Kidney epithelial cell (primary cell): ENCODE measurements around the gene PKNOX2. TPM values are rescaled to one million over a fixed set of nuclear protein-coding genes. Genes with fewer than 3 reads are reported as not detected.

Source experiments
- DNase-seq: peaks from one replicate; pipeline ENCODE4 v3.0.0-alpha.2; 2010; ENCODE audit warnings: low read depth
- H3K27me3 ChIP-seq: 2 replicates; pipeline ENCODE4 v1.6.0; 2011; ENCODE audit warnings: low read length; ENCODE audit not compliant: control insufficient read depth, insufficient read depth
- H3K36me3 ChIP-seq: 2 replicates; pipeline ENCODE4 v1.5.1; 2011; ENCODE audit warnings: low read length; ENCODE audit not compliant: control insufficient read depth, insufficient read depth
- H3K4me3 ChIP-seq: 2 replicates; pipeline ENCODE4 v1.5.1; 2011; ENCODE audit warnings: low read depth, mild to moderate bottlenecking, control low read depth, low read length
- total RNA-seq: library from RNA; depleted of rRNA; stranded (reverse); fragments of >200 nt; gene quantifications from 2 replicates; pipeline ENCODE4 v1.2.3, GENCODE V29; 2015
- TF ChIP-seq, protein P1 (sequence below): IDR thresholded peaks from 2 replicates; pipeline ENCODE4 v1.5.1; 2011; ENCODE audit warnings: mild to moderate bottlenecking, moderate library complexity, low read length, control low read depth, inconsistent platforms; ENCODE audit not compliant: insufficient read depth, poor library complexity, severe bottlenecking

Gene PKNOX2
- total RNA-seq, 1 donor from 2014 or later = 0.42 TPM

GRCh38 chr11:125468852-125469251 lies 304.3 kb downstream of the PKNOX2 start:
- H3K27me3 ChIP-seq = no peaks in the 10 kb centered on the region
- TF ChIP-seq, protein P1, sequence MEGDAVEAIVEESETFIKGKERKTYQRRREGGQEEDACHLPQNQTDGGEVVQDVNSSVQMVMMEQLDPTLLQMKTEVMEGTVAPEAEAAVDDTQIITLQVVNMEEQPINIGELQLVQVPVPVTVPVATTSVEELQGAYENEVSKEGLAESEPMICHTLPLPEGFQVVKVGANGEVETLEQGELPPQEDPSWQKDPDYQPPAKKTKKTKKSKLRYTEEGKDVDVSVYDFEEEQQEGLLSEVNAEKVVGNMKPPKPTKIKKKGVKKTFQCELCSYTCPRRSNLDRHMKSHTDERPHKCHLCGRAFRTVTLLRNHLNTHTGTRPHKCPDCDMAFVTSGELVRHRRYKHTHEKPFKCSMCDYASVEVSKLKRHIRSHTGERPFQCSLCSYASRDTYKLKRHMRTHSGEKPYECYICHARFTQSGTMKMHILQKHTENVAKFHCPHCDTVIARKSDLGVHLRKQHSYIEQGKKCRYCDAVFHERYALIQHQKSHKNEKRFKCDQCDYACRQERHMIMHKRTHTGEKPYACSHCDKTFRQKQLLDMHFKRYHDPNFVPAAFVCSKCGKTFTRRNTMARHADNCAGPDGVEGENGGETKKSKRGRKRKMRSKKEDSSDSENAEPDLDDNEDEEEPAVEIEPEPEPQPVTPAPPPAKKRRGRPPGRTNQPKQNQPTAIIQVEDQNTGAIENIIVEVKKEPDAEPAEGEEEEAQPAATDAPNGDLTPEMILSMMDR = no peak
- no peaks in the 10 kb centered on the region for H3K36me3 ChIP-seq
- no peak for DNase-seq
- H3K4me3 ChIP-seq = no peak overlapping the region

- no peaks in the 10 kb centered on the region for H3K27me3 ChIP-seq
- no peak overlapping the region for H3K4me3 ChIP-seq
- no peaks in the 10 kb centered on the region for H3K36me3 ChIP-seq
- TF ChIP-seq, protein P1 = no peak
- DNase-seq = no peak
Observed at GRCh38 chr11:125470355-125470754, 305.8 kb downstream of the PKNOX2 start.

DNA sequence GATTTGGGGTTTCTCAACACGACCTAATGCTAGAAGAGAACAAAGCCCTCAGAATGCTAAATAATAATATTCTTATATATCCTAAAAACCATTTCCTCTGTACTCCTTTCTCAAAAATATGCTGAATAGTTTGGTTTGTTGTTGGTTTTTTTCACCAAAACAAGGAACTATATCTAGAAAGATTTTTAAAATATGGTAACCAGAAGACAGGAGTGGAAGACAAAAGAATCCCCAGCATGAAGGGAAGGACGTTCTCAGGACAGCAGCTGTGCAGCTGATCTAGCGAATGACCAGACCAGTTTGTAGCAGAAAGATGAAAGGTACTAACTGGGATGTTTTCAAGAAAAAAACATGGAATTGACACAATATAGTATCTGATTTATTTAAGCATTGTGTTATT lies 312.2 kb downstream of the PKNOX2 start:
- TF ChIP-seq, protein P1 = no peak
- Histone ChIP-seq H3K36me3 (no peaks in the 10 kb centered on the region), H3K4me3 (no peak overlapping the region), H3K27me3 (no peaks in the 10 kb centered on the region)
- DNase-seq = no peak

- TF ChIP-seq, protein P1 = no peak
- Histone ChIP-seq H3K36me3 (no peaks in the 10 kb centered on the region), H3K27me3 (no peaks in the 10 kb centered on the region), H3K4me3 (no peak overlapping the region)
- DNase-seq = no peak
Observed at GRCh38 chr11:125479137-125479536, 314.6 kb downstream of the PKNOX2 start.

GRCh38 chr11:125481531-125481930 lies 317.0 kb downstream of the PKNOX2 start:
- H3K27me3 ChIP-seq = no peaks in the 10 kb centered on the region
- H3K4me3 ChIP-seq = no peak overlapping the region
- TF ChIP-seq, protein P1 = no peak
- H3K36me3 ChIP-seq = no peaks in the 10 kb centered on the region
- DNase-seq = no peak

Other genes with a start within 250 kb of the PKNOX2 start
- gene HEPN1, start 245.5 kb upstream of the PKNOX2 start, total RNA-seq = not detected in 2 replicates
- 0.14 and 0.17 TPM in 2 replicates for gene HEPACAM, start 228.7 kb upstream of the PKNOX2 start, total RNA-seq
- gene CCDC15, start 210.5 kb upstream of the PKNOX2 start, total RNA-seq = 1.4 and 3.1 TPM in 2 replicates
- 0.68 and 1.8 TPM in 2 replicates for gene SLC37A2, start 101.4 kb upstream of the PKNOX2 start, total RNA-seq
- 19.6 and 28.3 TPM in 2 replicates for gene TMEM218, start 53.1 kb upstream of the PKNOX2 start, total RNA-seq